ENCODE measurements around the gene NECTIN1. TPM values are rescaled to one million over a fixed set of nuclear protein-coding genes. Genes with fewer than 3 reads are reported as not detected.

NECTIN1 gene
- total and polyA plus RNA-seq, 2 of the 4 experiments (the other 2 are of a cell fraction), result 2.3 to 4.2 TPM

- TF ChIP-seq USF2 (IDR thresholded peaks at IDR 0.05; ENCODE audit: low read depth, low read length) (no peak), RCOR1 (IDR thresholded peaks at IDR 0.05; ENCODE audit: insufficient replicate concordance, low read length) (no peak)
Observed at GRCh38 chr11:119684361-119685110, 44.5 kb downstream of the NECTIN1 start (continued).

GRCh38 chr11:119683783-119684182 lies 45.2 kb downstream of the NECTIN1 start:
- Histone ChIP-seq H3K56ac (ENCODE audit: extremely low read depth, insufficient read depth, low read length) (no peak overlapping the region), H4K8ac (ENCODE audit: low read depth in 2 of 2, low read length in 2 of 2) (peak overlapping the region; percentile 96 to 99; a peak in 3 of 4 replicates), H2BK20ac (ENCODE audit: low read depth, low read length) (0 out of 2 replicates have a peak overlapping the region, but pooled peaks have one; percentile 47), H3K4me1 (ENCODE audit: control insufficient read depth, insufficient read depth, low read length) (peaks cover 5% of the 10 kb centered on the region), H2AFZ (replicated peaks; ENCODE audit: low read length, poor library complexity) (peak overlapping the region; percentile 91), H3K14ac (replicated peaks; ENCODE audit: low read depth, low read length) (peak overlapping the region; percentile 52; the same call in 1 of the 2 replicates), H2BK5ac (ENCODE audit: low read depth, low read length, poor library complexity, severe bottlenecking) (peak overlapping the region; percentile 34), H2AK9ac (replicated peaks; ENCODE audit: low read depth, low read length, poor library complexity) (no peak overlapping the region), H3K9me3 (ENCODE audit: control insufficient read depth, insufficient read depth, low read length) (no peaks in the 10 kb centered on the region), H3K18ac (ENCODE audit: low read depth, low read length) (no peak overlapping the region), H4K20me1 (ENCODE audit: insufficient read depth, low read length) (no peaks in the 10 kb centered on the region), H3K4me2 (ENCODE audit: low read depth, low read length) (no peak overlapping the region), H3K36me3 (ENCODE audit: control insufficient read depth, insufficient read depth, low read length) (no peaks in the 10 kb centered on the region), H3K23ac (ENCODE audit: low read depth, low read length) (no peak overlapping the region), H3K27ac (ENCODE audit: insufficient read depth, low read length) (no peak overlapping the region; the same call in 1 of the 2 replicates), H3K9me1 (ENCODE audit: insufficient read depth, low read length) (peaks cover 8% of the 10 kb centered on the region), H2AK5ac (ENCODE audit: low read depth, low read length) (peak overlapping the region; percentile 70; the same call in 1 of the 2 replicates), H4K5ac (ENCODE audit: low read depth, low read length) (peak overlapping the region; percentile 26; the same call in 1 of the 2 replicates), H3K4me3 (ENCODE audit: insufficient read depth, low read depth, low read length) (no peak overlapping the region), H2BK120ac (ENCODE audit: low read depth, low read length) (peak overlapping the region; percentile 73), H3K27me3 (ENCODE audit: control insufficient read depth, insufficient read depth, low read length) (peaks cover 2% of the 10 kb centered on the region; the same call in 1 of the 2 replicates), H3K9ac (ENCODE audit: low read depth, low read length) (no peak overlapping the region), H3K79me1 (ENCODE audit: low read depth in 1 of 2, low read length in 2 of 2) (no peaks in the 10 kb centered on the region), H2BK15ac (ENCODE audit: low read depth, low read length) (peak overlapping the region; percentile 92; the same call in 1 of the 3 replicates), H4K91ac (ENCODE audit: insufficient read depth, low read depth, low read length) (peak overlapping the region; percentile 69; the same call in 1 of the 2 replicates), H3K4ac (ENCODE audit: low read depth, low read length) (peak overlapping the region; percentile 76)
- no TSS peak for BruUV-seq (replicated peaks)
- DNase-seq (no peak), ATAC-seq (ENCODE audit: low read depth) (no peak)
- dilution Hi-C loops (cut with HindIII; ENCODE audit: low sequenced_read_pairs, unreplicated experiment), result no loop called here
- WGBS, 2 experiments (ENCODE audit: extremely low coverage in 2 of 2, insufficient read length in 1 of 2), result no CpG with 5 or more reads among the region's 9 CpGs
- in situ Hi-C loops (cut with MboI; ENCODE audit: low sequenced_read_pairs), result no loop called here
- POLR2A ChIA-PET (ENCODE audit: unreplicated experiment), result no interaction called here
- CTCF ChIA-PET, result no interaction called here
- intact Hi-C loops (cut with micrococcal nuclease), result no loop called here
- TF ChIP-seq RCOR1 (IDR thresholded peaks at IDR 0.05; ENCODE audit: insufficient replicate concordance, low read length), result no peak
- no peak for TF ChIP-seq RFX5 (IDR thresholded peaks at IDR 0.05; ENCODE audit: low read depth, low read length)
- TF ChIP-seq MAFK (IDR thresholded peaks at IDR 0.05; ENCODE audit: low read depth, low read length), result peak; percentile 54
- no peak for TF ChIP-seq CHD1 (IDR thresholded peaks at IDR 0.05; ENCODE audit: low read depth, low read length)
- no peak for TF ChIP-seq CTCF (conservative IDR thresholded peaks at IDR 0.05; ENCODE audit: low read depth, low read length)
- TF ChIP-seq POLR2A (IDR thresholded peaks at IDR 0.05; ENCODE audit: low read depth, low read length), result no peak
- no peak for TF ChIP-seq MAZ (IDR thresholded peaks at IDR 0.05; ENCODE audit: borderline replicate concordance, low read depth, low read length)
- no peak for TF ChIP-seq NFE2L2 (IDR thresholded peaks at IDR 0.05; ENCODE audit: low read depth, low read length)

All from IMR-90 (cell line).